Right hindlimb (tissue), 1 donor: ENCODE measurements around the gene TXK.
A peak's percentile ranks its signal among the peaks of the same experiment; 100 is the strongest.

Experiments used
- DNase-seq: peaks from one replicate; pipeline ENCODE4 v3.0.0-alpha.2; 2018

The TXK gene

DNA sequence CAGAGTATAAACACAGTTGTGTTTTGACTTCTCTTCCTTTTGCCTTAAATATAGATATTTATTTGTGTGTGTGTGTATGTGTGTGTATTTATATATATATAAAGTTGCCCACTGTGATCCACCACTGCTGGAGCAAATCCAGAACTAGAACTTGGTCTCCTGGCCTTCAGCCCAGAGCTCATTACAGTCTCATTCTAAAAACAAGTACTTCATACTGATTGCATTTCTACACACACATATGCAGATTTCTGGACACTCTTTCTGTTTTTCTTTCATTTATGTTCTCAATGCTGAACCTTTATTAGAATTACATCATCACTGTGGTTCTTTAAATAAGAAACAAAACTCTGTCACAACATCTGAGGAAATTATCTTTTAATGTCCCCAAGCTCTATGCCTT, 381 bp downstream of the TXK start:
- DNase-seq: no peak

DNA sequence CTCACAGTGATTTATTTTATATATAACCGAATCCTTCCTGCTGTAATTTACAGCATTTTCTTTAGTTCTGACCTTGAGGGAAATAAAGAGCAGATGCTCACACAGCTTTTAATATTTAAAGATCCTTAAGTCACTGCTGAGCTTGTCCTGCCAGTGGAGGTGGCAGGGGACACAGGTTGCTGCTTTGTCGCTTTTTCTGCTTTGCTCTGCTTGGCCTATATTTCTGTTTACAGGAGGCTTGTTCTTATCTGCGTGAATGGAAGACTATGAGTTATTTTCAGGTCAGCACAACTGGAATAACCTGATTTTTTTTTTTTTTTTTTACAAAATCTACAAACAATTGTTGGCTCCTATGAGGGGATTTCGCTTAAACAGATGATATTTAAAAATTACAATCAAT, 2.3 kb downstream of the TXK start:
- DNase-seq: no peak

GRCh38 chr4:48130100-48130499, 4.0 kb downstream of the TXK start:
- no peak for DNase-seq

- no peak for DNase-seq
Measured at GRCh38 chr4:48129307-48130014, 4.6 kb downstream of the TXK start.

- peak; percentile 43 for DNase-seq
Measured at GRCh38 chr4:48127682-48128404, 6.2 kb downstream of the TXK start.

DNA sequence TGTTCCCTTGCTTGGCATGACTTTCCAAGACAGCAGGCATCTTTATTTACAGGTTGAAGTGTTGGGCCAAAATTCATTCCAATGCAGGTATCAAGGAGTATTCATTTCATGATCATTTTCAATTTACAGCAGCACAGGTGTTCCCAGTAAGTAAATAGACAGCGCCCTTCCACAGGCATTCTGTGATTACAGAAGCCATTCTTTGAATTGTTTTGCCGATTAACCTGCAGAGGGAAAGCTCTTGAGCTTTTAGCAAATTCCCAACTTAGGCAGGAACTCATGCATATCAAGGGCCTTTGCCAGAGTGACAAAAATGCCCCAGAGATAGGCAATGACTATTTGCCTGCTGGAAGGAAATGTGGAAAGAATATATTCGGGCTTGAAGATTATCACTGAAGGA, 6.8 kb downstream of the TXK start:
- no peak for DNase-seq

DNA sequence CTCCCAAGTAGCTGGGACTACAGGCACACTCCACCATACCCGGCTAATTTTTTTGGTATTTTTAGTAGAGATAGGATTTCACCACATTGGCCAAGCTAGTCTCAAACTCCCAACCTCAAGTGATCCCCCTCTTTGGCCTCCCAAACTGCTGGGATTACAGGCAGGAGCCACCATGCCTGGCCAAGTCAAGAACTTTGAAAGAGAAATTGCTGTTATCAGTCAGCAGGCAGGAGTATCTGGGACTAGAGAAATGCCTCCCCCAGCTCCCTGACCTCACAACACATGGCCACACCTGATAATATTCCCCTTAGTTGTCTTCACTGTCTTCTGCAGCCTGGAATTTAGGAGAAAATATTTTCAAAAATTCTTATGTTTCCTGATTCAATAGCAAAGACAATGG, 7.4 kb downstream of the TXK start:
- DNase-seq: no peak

GRCh38 chr4:48124870-48125269, 9.2 kb downstream of the TXK start:
- no peak for DNase-seq

- no peak for DNase-seq
Measured at GRCh38 chr4:48122756-48123155, 11.3 kb downstream of the TXK start.

GRCh38 chr4:48121180-48121579, 12.9 kb downstream of the TXK start:
- DNase-seq: no peak

GRCh38 chr4:48120132-48120531, 13.9 kb downstream of the TXK start:
- DNase-seq: no peak

DNA sequence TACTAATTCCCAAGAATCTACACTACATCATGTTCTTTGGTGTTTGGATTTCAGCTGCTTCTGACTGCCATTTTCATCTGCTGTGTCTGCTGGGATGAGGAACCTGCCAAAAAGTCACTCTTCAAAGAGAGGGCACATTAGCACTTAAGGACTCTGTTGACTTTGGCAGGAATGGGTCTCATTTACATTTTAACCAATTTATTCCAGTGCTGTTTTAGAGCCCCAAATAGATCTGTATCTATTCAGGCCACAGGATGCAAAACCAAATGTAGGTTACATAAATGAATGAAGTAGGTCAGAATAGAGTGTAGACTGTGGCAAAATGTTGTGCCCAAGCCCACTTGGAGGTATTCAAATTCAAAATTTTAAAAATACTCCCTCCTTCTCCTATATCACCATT, 14.4 kb downstream of the TXK start:
- no peak for DNase-seq

DNA sequence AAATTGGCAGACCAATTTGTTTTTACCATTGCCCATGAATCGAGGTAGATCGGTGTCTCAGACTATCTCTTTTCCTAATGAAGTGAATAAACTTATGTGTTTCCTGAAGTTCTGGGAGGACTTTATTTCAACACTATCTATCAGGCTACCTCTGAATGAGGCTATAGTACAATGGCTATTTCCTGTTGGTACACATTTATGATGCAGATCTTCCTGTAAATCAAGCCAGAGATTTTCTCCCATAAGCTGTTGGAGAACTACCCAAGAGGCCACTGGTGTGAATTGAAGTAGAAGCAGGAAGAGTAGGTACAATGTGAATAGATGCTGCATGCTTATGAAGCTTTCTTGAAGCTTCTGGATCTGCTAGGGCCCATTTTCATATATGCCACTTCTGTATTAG, 16.0 kb downstream of the TXK start:
- DNase-seq: no peak

DNA sequence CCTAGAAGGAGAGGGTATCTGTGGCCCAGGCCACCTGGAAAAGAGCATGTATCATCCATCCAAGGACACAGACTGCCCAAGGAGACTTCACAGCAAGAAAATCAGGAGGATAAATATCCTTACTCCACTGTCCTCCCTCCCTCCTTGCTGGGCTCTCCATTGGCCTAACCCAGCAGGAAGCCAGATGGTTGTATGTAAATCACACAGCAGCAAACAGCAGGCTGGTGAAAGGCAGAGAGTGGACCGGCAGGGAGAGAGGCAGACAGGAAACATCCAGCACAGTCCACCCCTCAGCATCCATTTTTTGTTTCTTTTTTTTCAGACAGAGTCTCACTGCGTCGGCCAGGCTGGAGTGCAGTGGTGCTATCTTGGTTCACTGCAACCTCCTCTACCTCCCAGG, 17.5 kb downstream of the TXK start:
- no peak for DNase-seq

DNA sequence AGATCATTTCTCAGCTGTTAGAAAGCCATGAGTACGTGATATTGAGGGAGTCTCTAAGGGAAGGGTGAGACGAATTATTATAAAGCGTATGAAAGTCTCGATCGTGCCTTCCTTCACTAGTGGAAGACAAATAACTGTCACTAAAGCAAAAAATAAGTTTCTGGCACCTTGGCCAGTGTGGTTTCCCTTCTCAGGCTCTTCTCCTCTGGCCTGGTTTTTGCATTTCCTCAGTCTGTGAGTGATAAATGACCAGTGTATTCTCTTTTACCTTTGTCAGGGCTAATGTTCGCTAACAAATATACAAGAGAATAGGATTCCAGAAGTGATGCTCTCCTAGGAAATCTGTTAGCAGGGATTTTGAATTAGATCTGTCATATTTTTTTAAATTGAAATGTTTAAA, 19.6 kb downstream of the TXK start:
- DNase-seq: no peak

- DNase-seq: no peak
Measured at GRCh38 chr4:48112017-48112667, 21.9 kb downstream of the TXK start.

GRCh38 chr4:48110452-48110978, 23.5 kb downstream of the TXK start:
- no peak for DNase-seq

- no peak for DNase-seq
Measured at GRCh38 chr4:48109413-48110263, 24.4 kb downstream of the TXK start.

DNA sequence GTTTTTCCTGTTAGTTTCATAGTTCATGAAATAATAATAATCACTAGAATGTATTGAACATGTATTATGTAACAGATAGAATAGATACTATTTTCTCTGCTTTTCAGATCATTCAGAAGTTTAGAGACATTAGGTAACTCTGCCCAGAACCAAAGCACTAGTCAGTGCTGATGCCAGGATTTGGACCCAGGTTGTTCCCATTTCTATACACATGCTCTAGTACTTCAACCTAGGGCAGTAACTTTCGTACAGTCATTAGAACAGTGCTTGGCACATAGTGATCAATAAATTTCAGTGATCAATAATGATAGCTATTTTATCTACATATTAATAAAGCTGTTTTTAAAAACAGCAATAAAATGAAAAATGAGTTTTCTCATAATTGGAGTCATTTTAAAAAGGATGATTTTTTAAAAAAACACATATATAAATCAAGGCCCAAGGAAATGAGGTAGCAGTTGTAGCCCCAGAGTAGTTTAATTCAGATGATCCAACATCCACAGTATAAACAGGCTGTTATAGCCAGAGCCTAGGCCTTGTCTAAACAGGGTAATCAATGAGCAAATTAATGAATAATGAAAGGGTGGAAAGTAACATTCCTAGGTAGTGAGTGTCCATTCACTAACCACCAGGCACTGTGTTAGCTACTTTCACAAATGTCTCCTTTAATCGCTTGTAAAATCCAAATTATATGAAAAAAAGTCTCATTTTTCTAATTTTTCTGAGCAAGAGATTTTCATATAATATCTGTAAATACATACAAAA, 25.6 kb downstream of the TXK start:
- no peak for DNase-seq

GRCh38 chr4:48105230-48105629, 28.8 kb downstream of the TXK start:
- DNase-seq: no peak

DNA sequence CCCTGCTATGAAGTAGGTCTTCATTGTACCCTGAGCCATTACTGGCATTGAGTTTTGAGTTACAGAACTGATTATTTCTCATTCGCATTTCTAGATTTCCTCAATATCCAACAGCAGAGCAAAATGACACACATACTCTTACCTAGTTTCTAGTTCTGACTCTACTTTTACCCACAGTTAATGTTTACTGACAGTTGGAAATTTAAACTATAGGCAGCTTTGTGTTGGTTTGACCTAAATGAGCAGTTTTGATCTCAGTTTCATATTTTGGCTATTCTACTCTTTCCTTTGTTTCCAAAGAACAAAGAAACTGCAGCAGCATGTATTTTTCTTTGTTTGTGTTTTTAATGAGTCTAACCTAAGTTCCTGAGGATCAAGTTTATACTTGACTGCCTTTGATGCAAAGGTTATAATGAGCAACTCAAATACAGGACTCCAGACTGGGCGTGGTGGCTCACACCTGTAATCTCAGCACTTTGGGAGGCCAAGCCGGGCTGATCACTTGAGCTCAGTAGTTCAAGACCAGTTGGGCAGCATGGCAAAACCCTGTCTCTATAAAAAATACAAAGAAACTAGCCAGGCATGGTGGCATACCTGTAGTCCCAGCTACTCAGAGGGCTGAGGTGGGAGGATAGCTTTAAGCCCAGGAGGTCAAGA, 30.4 kb downstream of the TXK start:
- DNase-seq: no peak

DNA sequence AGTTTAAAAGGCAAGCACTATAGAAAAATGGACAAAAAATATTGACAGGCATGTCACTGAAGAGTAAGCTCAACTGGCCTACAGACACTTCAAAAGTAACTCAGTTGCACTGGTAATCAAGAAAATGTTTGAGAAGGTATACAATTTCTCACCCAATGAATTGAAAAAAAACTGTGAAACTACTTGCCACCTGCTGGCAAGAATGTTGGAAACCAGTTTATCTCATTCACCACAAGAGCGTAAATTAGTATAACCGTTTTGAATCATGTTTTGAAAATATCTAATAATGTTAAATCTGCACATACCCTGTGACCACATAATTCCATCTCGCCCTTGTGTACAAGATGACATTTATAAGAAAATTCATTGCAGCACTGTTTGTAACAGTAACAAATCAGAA, 31.7 kb downstream of the TXK start:
- DNase-seq: no peak
